ENCODE data around the gene GPS1.

The GPS1 gene

DNA sequence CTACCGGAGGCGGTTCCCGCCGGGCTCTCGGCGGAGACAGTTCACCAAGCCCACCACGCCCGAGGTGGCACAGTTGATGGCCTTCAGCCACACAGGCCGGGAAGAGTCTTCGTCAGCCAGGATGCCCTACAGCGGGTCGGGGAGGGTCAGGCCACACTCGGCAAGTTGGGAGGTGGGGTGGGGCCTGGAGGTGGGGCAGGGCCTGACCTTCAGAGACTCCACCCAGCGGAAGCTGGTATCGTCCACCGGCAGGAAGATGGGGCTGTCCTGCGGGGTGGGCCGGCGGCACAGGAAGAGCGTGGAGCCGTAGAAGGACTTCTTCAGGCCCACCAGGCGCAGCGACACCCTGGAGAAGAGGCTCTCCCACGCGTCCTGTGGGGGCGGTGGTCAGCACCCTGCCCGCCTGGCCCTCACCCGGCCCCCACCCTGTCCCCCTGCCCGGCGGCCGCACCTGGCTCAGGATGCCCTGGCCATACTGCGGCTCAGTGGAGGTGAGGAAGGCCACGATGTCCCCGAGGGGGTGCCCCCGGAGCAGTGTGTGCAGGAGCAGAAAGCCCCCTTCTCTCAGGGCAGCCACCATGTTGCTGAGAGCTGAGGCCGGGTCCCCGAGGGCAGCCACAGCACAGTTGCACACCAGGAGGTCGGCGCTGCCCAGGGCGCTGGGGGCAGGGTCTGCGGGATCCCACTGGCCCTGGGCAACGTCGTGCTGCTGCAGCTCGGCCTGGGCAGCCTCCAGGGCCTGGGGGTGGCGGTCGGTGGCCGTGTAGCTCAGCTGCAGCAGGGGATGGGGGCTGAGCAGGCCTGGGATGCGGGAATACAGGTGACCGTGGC, 33.5 kb downstream of the GPS1 start:
- TF ChIP-seq FOXM1 (IDR thresholded peaks at IDR 0.05; ENCODE audit: borderline replicate concordance, low read depth) (no peak), EGR1 (IDR thresholded peaks at IDR 0.05) (no peak), ZBTB7A (IDR thresholded peaks at IDR 0.05; ENCODE audit: low read depth) (0 out of 2 replicates have a peak, but pooled peaks have one; percentile 17), NFIC (IDR thresholded peaks at IDR 0.05) (no peak), YY1 (IDR thresholded peaks at IDR 0.05; ENCODE audit: low read depth) (no peak), EP300 (IDR thresholded peaks at IDR 0.05; ENCODE audit: borderline replicate concordance) (no peak)
- TF ChIP-seq, protein P1, sequence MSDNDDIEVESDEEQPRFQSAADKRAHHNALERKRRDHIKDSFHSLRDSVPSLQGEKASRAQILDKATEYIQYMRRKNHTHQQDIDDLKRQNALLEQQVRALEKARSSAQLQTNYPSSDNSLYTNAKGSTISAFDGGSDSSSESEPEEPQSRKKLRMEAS (IDR thresholded peaks at IDR 0.05) = no peak

DNA sequence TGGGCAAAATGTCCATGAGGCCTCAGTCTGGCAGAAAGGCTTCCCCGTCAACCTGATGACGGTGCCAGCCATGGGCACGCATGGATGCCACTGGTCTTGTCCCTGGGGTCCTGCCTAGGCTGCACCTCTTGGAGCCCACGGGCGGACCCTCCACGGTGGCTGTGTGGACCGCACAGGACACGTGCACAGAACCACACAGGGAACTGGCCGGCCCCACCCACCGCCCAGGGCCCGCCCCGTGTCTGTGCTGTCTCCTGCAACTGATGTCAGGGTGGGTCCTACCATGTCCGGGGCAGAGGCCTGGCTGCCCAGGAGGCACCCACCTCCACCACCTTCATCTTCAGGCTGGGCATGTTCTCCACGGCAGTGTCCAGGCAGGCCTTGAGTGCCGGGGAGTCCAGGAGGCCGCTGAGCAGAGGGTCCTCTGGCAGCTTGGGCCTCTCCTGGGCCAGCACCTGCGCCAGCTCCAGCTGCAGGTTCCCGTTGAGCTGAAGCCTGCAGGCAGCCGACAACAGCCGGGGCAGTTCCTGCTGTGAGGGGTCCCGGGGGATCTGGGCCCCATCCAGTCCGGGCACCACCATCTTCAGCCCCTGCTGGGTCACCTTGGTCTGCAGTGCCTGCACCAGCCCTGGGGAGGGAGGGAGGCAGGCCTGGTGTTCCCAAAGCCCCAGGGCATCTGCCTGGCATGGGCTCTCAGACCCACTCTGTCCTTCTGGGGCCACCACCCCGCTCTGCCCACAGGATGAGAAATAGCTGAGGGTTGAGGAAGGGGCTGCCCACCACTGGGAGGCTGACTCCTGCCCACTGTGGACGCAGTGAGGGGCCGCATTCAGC, 34.5 kb downstream of the GPS1 start:
- no peak for TF ChIP-seq FOXM1 (IDR thresholded peaks at IDR 0.05; ENCODE audit: borderline replicate concordance, low read depth)
- no peak for TF ChIP-seq CEBPB (IDR thresholded peaks at IDR 0.05)
- no peak for TF ChIP-seq CREB1 (IDR thresholded peaks at IDR 0.05; ENCODE audit: low read depth)
- TF ChIP-seq RAD21 (IDR thresholded peaks at IDR 0.05; ENCODE audit: low read depth) = no peak
- TF ChIP-seq EGR1 (IDR thresholded peaks at IDR 0.05) = no peak
- no peak for TF ChIP-seq TEAD4 (IDR thresholded peaks at IDR 0.05)
- TF ChIP-seq TCF12 (IDR thresholded peaks at IDR 0.05; ENCODE audit: low read depth) = no peak
- no peak for TF ChIP-seq NFIC (IDR thresholded peaks at IDR 0.05)
- TF ChIP-seq, protein P1 (IDR thresholded peaks at IDR 0.05) = no peak
- TF ChIP-seq, protein P2, sequence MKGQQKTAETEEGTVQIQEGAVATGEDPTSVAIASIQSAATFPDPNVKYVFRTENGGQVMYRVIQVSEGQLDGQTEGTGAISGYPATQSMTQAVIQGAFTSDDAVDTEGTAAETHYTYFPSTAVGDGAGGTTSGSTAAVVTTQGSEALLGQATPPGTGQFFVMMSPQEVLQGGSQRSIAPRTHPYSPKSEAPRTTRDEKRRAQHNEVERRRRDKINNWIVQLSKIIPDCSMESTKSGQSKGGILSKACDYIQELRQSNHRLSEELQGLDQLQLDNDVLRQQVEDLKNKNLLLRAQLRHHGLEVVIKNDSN (IDR thresholded peaks at IDR 0.05) = no peak
- no peak for TF ChIP-seq YY1 (IDR thresholded peaks at IDR 0.05; ENCODE audit: low read depth)
- no peak for TF ChIP-seq ZBTB7A (IDR thresholded peaks at IDR 0.05; ENCODE audit: low read depth)
- TF ChIP-seq TAF1 (IDR thresholded peaks at IDR 0.05; ENCODE audit: low read depth) = no peak
- TF ChIP-seq EP300 (IDR thresholded peaks at IDR 0.05; ENCODE audit: borderline replicate concordance) = no peak
- TF ChIP-seq, protein P3, sequence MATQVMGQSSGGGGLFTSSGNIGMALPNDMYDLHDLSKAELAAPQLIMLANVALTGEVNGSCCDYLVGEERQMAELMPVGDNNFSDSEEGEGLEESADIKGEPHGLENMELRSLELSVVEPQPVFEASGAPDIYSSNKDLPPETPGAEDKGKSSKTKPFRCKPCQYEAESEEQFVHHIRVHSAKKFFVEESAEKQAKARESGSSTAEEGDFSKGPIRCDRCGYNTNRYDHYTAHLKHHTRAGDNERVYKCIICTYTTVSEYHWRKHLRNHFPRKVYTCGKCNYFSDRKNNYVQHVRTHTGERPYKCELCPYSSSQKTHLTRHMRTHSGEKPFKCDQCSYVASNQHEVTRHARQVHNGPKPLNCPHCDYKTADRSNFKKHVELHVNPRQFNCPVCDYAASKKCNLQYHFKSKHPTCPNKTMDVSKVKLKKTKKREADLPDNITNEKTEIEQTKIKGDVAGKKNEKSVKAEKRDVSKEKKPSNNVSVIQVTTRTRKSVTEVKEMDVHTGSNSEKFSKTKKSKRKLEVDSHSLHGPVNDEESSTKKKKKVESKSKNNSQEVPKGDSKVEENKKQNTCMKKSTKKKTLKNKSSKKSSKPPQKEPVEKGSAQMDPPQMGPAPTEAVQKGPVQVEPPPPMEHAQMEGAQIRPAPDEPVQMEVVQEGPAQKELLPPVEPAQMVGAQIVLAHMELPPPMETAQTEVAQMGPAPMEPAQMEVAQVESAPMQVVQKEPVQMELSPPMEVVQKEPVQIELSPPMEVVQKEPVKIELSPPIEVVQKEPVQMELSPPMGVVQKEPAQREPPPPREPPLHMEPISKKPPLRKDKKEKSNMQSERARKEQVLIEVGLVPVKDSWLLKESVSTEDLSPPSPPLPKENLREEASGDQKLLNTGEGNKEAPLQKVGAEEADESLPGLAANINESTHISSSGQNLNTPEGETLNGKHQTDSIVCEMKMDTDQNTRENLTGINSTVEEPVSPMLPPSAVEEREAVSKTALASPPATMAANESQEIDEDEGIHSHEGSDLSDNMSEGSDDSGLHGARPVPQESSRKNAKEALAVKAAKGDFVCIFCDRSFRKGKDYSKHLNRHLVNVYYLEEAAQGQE (IDR thresholded peaks at IDR 0.05; ENCODE audit: low read depth) = no peak

DNA sequence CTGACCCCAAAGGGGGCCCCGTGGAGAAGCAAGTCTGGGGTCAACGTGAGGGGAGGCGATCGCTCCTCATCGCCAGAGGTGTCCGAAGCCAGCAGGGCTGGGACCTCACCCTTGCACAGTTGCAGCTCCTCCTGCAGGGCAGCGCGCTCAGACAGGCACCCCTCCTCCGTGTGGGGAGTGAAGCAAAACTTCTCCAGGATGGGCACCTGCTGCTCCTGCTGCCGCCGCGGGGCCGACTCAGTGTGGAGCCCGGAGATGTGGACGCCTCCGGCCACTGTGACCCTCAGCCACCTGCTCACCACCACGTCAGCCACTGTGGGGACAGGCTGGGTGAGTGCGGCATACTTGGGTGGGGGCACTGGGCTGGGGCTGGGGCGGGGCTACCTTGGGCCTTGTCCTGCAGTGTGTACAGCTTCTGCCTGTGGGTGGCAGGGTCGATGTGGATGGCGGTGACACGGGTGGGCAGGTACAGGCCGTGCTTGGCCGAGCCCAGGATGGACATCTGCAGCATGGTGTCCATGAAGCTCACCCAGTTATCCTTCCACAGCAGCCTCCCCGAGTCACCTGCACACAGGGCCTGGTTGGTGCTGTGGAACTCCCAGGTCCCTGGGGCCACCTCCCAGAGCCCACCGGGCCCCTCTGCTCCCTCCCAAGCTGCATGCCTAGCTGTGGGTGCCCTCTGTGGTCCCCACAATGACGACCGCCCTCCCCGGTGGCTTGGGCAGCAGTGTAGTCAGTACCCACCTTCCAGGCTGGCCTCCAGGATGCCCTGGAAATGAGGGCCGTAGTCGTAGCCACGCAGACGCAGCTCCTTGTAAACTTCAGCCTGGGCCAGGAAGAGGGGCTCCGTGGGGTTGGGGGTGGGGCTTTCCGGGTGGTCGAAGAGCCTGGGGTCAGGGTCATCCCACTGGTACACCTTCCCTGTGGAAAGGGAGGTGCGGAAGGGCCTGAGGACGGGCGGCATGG, 35.5 kb downstream of the GPS1 start:
- TF ChIP-seq TEAD4 (IDR thresholded peaks at IDR 0.05) = no peak
- TF ChIP-seq, protein P1 (IDR thresholded peaks at IDR 0.05) = no peak
- no peak for TF ChIP-seq NFIC (IDR thresholded peaks at IDR 0.05)
- no peak for TF ChIP-seq TCF12 (IDR thresholded peaks at IDR 0.05; ENCODE audit: low read depth)
- no peak for TF ChIP-seq EGR1 (IDR thresholded peaks at IDR 0.05)
- no peak for TF ChIP-seq FOXM1 (IDR thresholded peaks at IDR 0.05; ENCODE audit: borderline replicate concordance, low read depth)
- no peak for TF ChIP-seq YY1 (IDR thresholded peaks at IDR 0.05; ENCODE audit: low read depth)
- no peak for TF ChIP-seq RAD21 (IDR thresholded peaks at IDR 0.05; ENCODE audit: low read depth)
- TF ChIP-seq, protein P3 (IDR thresholded peaks at IDR 0.05; ENCODE audit: low read depth) = no peak
- no peak for TF ChIP-seq CEBPB (IDR thresholded peaks at IDR 0.05)

DNA sequence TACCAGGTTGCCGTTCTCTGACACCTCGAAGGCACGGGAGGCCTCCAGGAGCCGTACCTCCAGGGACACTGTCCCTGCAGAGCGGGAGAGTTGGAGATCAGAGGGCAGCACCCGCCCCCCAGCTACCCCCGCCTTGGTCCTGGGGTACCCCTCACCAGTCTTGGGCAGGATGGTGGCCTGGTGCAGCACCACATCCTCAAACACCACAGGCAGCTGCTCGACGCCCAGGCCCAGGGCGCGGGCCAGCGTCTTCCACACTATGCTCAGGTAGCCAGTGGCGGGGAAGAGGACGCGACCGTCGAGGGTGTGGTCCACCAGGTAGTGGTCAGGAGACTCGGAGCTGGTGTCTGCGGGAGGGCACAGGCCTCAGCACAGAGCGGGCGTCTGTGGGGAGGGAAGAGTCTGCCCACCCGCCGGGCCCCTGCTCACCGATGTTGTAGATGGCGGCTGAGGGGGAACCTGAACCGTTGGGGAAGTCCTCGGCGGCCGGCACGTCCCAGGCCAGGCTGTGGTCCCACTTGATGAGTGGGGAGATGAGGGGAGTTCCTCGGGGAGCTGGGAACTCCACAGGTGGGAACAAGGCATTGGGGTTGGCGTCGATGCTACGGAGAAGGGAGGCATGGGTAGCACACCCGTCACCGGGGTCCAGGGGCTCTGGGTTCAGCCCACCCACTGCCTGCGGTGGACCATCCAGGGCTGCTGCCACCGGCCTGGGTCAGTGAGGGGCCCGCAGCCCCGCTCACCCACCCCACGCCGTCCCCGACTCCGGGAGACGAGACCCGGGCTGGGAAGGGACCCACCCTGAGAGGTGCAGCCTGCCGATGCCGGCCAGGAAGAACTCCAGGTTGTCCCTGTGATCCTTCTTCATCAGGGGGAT, 36.5 kb downstream of the GPS1 start:
- TF ChIP-seq NFIC (IDR thresholded peaks at IDR 0.05) (no peak), CREB1 (IDR thresholded peaks at IDR 0.05; ENCODE audit: low read depth) (no peak), CEBPB (IDR thresholded peaks at IDR 0.05) (no peak), ZBTB7A (IDR thresholded peaks at IDR 0.05; ENCODE audit: low read depth) (no peak), EP300 (IDR thresholded peaks at IDR 0.05; ENCODE audit: borderline replicate concordance) (no peak), YY1 (IDR thresholded peaks at IDR 0.05; ENCODE audit: low read depth) (no peak), TAF1 (IDR thresholded peaks at IDR 0.05; ENCODE audit: low read depth) (no peak), EGR1 (IDR thresholded peaks at IDR 0.05) (no peak), TEAD4 (IDR thresholded peaks at IDR 0.05) (no peak), FOXM1 (IDR thresholded peaks at IDR 0.05; ENCODE audit: borderline replicate concordance, low read depth) (no peak), TCF12 (IDR thresholded peaks at IDR 0.05; ENCODE audit: low read depth) (no peak)
- TF ChIP-seq, protein P2 (IDR thresholded peaks at IDR 0.05) = no peak
- TF ChIP-seq, protein P1 (IDR thresholded peaks at IDR 0.05) = no peak
- TF ChIP-seq, protein P3 (IDR thresholded peaks at IDR 0.05; ENCODE audit: low read depth) = no peak

All from Ishikawa (cell line).